Lower leg skin (tissue), 3 donors: ENCODE measurements around the gene ABTB2.

Source experiments
- POLR2A ChIP-seq, 2 donors: fragments of 450-650 bp; IDR thresholded peaks; one replicate each; pipeline ENCODE4 v1.6.1; 2016 to 2017; ENCODE audit warnings: antibody characterized with exemption in 2 of 2, mild to moderate bottlenecking in 1 of 2, moderate library complexity in 1 of 2
- TF ChIP-seq, protein P1 (sequence below), 3 donors: fragments of 450-650 bp; IDR thresholded peaks; one replicate each; pipeline ENCODE4 v1.5.1; 2016; ENCODE audit warnings: antibody characterized with exemption in 3 of 3, mild to moderate bottlenecking in 3 of 3, moderate library complexity in 2 of 3

DNA sequence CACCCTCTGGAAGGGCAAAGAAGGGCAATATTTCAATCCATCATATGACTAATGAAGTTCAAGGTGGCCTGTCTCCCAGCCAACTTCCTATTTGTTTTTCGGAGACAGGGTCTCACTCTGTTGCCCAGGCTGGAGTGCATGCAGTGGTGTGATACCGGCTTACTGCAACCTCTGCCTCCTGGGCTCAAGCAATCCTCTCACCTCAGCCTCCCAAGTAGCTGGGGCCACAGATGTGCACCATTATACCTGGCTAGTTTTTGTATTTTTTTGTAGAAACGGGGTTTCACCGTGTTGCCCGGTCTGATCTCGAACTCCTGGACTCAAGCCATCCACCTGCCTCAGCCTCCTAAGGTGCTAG, 13.4 kb downstream of the ABTB2 start:
- TF ChIP-seq, protein P1, sequence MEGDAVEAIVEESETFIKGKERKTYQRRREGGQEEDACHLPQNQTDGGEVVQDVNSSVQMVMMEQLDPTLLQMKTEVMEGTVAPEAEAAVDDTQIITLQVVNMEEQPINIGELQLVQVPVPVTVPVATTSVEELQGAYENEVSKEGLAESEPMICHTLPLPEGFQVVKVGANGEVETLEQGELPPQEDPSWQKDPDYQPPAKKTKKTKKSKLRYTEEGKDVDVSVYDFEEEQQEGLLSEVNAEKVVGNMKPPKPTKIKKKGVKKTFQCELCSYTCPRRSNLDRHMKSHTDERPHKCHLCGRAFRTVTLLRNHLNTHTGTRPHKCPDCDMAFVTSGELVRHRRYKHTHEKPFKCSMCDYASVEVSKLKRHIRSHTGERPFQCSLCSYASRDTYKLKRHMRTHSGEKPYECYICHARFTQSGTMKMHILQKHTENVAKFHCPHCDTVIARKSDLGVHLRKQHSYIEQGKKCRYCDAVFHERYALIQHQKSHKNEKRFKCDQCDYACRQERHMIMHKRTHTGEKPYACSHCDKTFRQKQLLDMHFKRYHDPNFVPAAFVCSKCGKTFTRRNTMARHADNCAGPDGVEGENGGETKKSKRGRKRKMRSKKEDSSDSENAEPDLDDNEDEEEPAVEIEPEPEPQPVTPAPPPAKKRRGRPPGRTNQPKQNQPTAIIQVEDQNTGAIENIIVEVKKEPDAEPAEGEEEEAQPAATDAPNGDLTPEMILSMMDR (IDR thresholded peaks at IDR 0.05), result no peak
- no peak for TF ChIP-seq POLR2A (IDR thresholded peaks at IDR 0.05)
